ENCODE measurements around the gene GFRA1. TPM values are rescaled to one million over a fixed set of nuclear protein-coding genes. Genes with fewer than 3 reads are reported as not detected.

GFRA1 gene
- total RNA-seq, 2 donors from 2014 or later = 1.6 to 3.1 TPM

DNA sequence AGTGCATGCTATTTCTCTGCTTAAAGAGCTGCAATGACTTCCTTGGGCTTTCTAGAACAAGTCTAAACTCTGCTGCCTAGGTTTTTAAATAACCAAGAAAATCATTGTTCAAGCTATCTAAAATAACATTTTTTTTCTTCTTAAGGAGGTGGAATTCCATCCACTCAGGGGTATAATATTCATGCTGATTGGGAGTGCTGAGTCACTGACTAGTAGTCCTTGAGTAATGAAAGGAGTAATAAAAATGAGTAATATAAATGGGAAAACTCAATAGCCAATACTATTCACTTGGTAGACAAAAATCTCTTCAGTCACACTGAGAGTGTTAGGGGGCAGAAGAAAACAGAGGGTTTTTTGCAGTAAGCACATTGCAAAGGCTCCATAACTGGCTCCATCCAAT, 72.0 kb downstream of the GFRA1 start:
- Mint-ChIP-seq H3K36me3 (ENCODE audit: low read depth) (no peaks in the 10 kb centered on the region), H3K4me3 (no peak overlapping the region), H3K4me1 (no peaks in the 10 kb centered on the region), H3K9me3 (no peaks in the 10 kb centered on the region), H3K27me3 (ENCODE audit: insufficient read depth) (peaks cover 2% of the 10 kb centered on the region), H3K27ac (no peak overlapping the region)
- Histone ChIP-seq H3K4me1 (ENCODE audit: control insufficient read depth, insufficient read depth, low read length) (no peaks in the 10 kb centered on the region), H3K4me3 (ENCODE audit: low read length) (no peak overlapping the region), H3K27me3 (ENCODE audit: control insufficient read depth, insufficient read depth, low read length, poor library complexity, severe bottlenecking) (no peaks in the 10 kb centered on the region), H3K9me3 (ENCODE audit: control insufficient read depth, low read length) (peaks cover 2% of the 10 kb centered on the region), H3K27ac (ENCODE audit: low read depth, low read length) (no peak overlapping the region), H3K9ac (ENCODE audit: extremely low read depth, low read length, poor library complexity, severe bottlenecking) (no peak overlapping the region), H3K36me3 (ENCODE audit: control insufficient read depth, insufficient read depth, low read length) (no peaks in the 10 kb centered on the region)
- TF ChIP-seq, protein P1, sequence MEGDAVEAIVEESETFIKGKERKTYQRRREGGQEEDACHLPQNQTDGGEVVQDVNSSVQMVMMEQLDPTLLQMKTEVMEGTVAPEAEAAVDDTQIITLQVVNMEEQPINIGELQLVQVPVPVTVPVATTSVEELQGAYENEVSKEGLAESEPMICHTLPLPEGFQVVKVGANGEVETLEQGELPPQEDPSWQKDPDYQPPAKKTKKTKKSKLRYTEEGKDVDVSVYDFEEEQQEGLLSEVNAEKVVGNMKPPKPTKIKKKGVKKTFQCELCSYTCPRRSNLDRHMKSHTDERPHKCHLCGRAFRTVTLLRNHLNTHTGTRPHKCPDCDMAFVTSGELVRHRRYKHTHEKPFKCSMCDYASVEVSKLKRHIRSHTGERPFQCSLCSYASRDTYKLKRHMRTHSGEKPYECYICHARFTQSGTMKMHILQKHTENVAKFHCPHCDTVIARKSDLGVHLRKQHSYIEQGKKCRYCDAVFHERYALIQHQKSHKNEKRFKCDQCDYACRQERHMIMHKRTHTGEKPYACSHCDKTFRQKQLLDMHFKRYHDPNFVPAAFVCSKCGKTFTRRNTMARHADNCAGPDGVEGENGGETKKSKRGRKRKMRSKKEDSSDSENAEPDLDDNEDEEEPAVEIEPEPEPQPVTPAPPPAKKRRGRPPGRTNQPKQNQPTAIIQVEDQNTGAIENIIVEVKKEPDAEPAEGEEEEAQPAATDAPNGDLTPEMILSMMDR (conservative IDR thresholded peaks at IDR 0.05) = no peak
- DNase-seq = no peak

DNA sequence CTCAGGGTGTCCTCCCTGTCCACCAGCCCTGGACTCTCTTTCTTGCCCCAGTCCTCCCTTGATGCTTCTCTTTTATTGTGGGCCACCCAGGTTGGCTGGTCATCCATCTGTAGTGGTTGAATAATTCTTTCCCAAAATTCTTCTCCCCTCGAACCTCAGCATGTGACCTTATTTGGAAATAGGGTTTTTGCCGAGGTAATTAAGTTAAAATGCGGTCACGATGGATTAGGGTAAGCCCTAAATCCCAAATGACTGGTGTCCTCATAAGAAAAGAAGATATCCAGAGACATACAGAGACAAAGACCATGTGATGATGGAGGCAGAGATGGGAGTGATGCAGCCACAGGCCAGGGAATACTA, 74.3 kb downstream of the GFRA1 start:
- H3K4me3 Mint-ChIP-seq = no peak overlapping the region
- no peak overlapping the region for H3K27ac ChIP-seq (ENCODE audit: low read depth, low read length)
- H3K4me1 ChIP-seq (ENCODE audit: control insufficient read depth, insufficient read depth, low read length) = no peaks in the 10 kb centered on the region
- H3K4me1 Mint-ChIP-seq = no peaks in the 10 kb centered on the region
- H3K4me3 ChIP-seq (ENCODE audit: low read length) = no peak overlapping the region
- WGBS, 2 experiments (ENCODE audit: insufficient coverage in 1 of 2, insufficient read length in 1 of 2) = 94 to 96% methylated on average over 3 to 4 of the region's 4 CpGs
- H3K9ac ChIP-seq (ENCODE audit: extremely low read depth, low read length, poor library complexity, severe bottlenecking) = no peak overlapping the region
- H3K27ac Mint-ChIP-seq = no peak overlapping the region
- H3K36me3 ChIP-seq (ENCODE audit: control insufficient read depth, insufficient read depth, low read length) = no peaks in the 10 kb centered on the region
- TF ChIP-seq, protein P1 (conservative IDR thresholded peaks at IDR 0.05) = no peak
- no peak for DNase-seq
- H3K27me3 ChIP-seq (ENCODE audit: control insufficient read depth, insufficient read depth, low read length, poor library complexity, severe bottlenecking) = no peaks in the 10 kb centered on the region
- no peaks in the 10 kb centered on the region for H3K36me3 Mint-ChIP-seq (ENCODE audit: low read depth)
- peaks cover 2% of the 10 kb centered on the region for H3K27me3 Mint-ChIP-seq (ENCODE audit: insufficient read depth)
- H3K9me3 ChIP-seq (ENCODE audit: control insufficient read depth, low read length) = peaks cover 13% of the 10 kb centered on the region
- H3K9me3 Mint-ChIP-seq = peaks cover 14% of the 10 kb centered on the region

DNA sequence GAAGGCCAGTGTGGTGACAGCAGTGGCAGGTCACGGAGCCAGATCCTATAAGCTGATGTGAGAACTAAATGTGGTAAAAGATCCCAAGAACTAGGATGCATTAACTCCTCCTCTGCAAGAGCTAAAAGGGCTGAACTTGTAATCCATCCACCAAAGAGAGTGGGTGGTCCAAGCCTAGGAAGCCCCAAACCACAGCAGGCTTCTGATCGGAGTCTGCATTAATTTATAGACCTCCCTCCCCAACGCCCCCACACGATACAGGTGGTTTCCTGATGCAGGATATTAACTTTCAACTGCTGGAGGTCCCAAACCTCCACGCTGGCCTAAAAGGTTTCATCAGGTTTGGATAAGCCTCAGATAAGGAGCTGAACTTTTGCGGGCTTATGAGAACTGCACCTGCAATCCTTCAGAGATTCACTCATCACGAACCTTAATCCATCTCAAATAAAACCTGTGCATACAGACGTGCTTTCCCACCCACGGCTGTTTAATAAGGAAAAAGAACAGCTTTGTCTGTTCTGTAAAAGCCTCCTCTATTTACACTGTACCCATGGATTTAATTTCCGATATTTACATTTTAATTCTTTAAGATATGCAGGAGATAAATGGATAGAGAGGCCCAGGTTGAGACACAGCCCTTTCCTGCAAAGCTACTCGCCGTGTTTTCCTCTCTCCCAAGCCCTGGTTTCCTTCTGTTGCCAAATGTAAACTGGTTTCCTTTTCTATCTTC, 74.9 kb downstream of the GFRA1 start:
- DNase-seq = no peak
- TF ChIP-seq, protein P1 (conservative IDR thresholded peaks at IDR 0.05) = no peak
- Histone ChIP-seq H3K27me3 (ENCODE audit: control insufficient read depth, insufficient read depth, low read length, poor library complexity, severe bottlenecking) (no peaks in the 10 kb centered on the region), H3K36me3 (ENCODE audit: control insufficient read depth, insufficient read depth, low read length) (no peaks in the 10 kb centered on the region), H3K4me1 (ENCODE audit: control insufficient read depth, insufficient read depth, low read length) (no peaks in the 10 kb centered on the region), H3K4me3 (ENCODE audit: low read length) (no peak overlapping the region), H3K9ac (ENCODE audit: extremely low read depth, low read length, poor library complexity, severe bottlenecking) (no peak overlapping the region), H3K27ac (ENCODE audit: low read depth, low read length) (no peak overlapping the region), H3K9me3 (ENCODE audit: control insufficient read depth, low read length) (peaks cover 13% of the 10 kb centered on the region)
- Mint-ChIP-seq H3K9me3 (peaks cover 14% of the 10 kb centered on the region), H3K27me3 (ENCODE audit: insufficient read depth) (peaks cover 2% of the 10 kb centered on the region), H3K27ac (peak overlapping the region; percentile 41), H3K4me1 (no peaks in the 10 kb centered on the region), H3K36me3 (ENCODE audit: low read depth) (no peaks in the 10 kb centered on the region), H3K4me3 (no peak overlapping the region)
- 88 to 94% methylated on average over 11 of the region's 12 CpGs for WGBS, 2 experiments (ENCODE audit: insufficient coverage in 1 of 2, insufficient read length in 1 of 2)
